Breast epithelium (tissue), 3 donors: ENCODE results near the gene GNAI1.

Experiments used
- CTCF ChIP-seq, 3 donors: fragments of 450-650 bp; IDR thresholded peaks; one replicate each; pipeline ENCODE4 v1.5.1; 2016 to 2017; ENCODE audit warnings: antibody characterized with exemption in 3 of 3, mild to moderate bottlenecking in 3 of 3, moderate library complexity in 3 of 3
- POLR2A ChIP-seq: fragments of 450-650 bp; IDR thresholded peaks from one replicate; pipeline ENCODE4 v1.6.1; 2016; ENCODE audit warnings: antibody characterized with exemption, mild to moderate bottlenecking, moderate library complexity

GRCh38 chr7:80124526-80125264, 9.9 kb upstream of the GNAI1 start:
- TF ChIP-seq CTCF (IDR thresholded peaks at IDR 0.05): no peak
- TF ChIP-seq POLR2A: no peak
